Muscle of arm (tissue), 12 donors: ENCODE data around the gene TXNRD1. TPM values are rescaled to one million over a fixed set of nuclear protein-coding genes. Genes with fewer than 3 reads are reported as not detected.
"Not testable (repeated sequence)": the region's sequence is repeated elsewhere in the genome, so short reads cannot be mapped to it uniquely, and the experiment has no call there.

Source experiments
- DNase-seq: peaks from one replicate; pipeline ENCODE4 v3.0.0-alpha.2; 2013
- polyA plus RNA-seq, 12 donors: library from polyadenylated mRNA; unstranded; fragments of 120-200 nt; gene quantifications; one replicate each; pipeline ENCODE4 v1.2.1, GENCODE V29; 2013; ENCODE audit not compliant: insufficient read length in 12 of 12

Gene TXNRD1
- polyA plus RNA-seq, 12 donors, result 35.8 to 46.6 (median 40.5) TPM; not detected in 1

DNA sequence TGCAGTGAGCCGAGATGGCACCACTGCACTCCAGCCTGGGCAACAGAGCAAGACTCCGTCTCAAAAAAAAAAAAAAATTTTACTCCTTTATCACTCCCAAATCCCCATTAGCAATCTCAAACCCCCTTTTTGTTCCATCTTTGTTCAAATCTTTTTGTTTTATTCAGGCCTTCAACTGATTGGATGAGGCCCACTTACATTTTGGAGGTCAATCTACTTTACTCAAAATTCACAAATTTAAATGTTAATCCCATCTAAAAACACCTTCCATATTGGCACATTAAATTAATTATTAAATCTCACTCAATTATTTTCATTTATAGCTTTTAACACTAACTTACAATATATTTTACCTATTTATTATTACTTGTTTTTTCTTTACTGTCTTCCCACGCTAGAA is 27.0 kb upstream of the TXNRD1 start:
- DNase-seq, result no peak

DNA sequence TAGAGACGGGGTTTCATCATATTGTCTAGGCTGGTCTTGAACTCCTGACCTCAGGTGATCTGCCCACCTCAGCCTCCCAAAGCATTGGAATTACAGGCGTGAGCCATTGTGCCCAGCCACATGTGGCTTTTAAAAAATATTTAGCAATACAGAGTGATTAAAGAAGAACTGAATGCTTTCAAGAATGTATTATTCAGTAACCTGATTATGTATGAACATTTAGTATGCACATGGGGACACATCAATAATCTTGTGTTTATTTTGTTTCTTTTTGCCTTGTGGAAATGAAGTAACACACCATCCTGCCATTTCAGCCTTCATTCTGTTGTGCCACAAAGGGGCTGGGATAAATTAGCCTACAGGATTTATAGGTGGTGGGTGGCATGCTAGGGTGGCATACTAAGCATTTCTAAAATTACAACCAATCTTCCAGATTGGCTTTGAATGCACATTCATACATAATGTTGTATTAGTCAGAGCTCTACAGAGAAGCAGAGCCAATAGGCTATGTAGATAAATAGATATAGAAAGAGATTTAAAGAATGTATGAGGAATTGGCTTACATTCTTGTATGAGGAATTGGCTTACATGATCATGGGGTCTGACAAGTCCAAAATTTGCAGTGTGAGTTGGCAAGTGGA is 25.5 kb upstream of the TXNRD1 start:
- no peak for DNase-seq

DNA sequence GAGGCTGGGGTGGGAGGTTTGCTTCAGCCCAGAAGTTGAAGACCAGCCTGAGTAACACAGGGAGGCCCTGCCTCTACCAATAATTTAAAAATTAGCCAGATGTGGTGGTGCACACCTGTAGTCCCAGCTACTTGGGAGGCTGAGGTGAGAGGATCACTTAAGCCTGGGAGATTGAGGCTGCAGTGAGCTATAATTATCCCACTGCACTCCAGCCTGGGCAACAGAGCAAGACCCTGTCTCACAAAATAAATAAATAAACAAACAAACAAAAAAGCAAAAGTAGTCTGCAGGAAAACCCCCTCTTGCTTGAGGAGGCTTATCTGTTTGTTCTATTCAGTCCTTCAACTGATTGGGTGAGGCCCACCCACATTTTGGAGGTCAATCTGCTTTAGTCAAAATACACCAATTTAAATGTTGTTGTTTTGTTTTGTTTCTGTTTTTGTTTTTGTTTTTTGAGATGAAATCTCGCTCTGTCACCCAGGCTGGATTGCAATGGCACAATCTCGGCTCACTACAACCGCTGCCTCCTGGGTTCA is 24.9 kb upstream of the TXNRD1 start:
- no peak for DNase-seq

DNA sequence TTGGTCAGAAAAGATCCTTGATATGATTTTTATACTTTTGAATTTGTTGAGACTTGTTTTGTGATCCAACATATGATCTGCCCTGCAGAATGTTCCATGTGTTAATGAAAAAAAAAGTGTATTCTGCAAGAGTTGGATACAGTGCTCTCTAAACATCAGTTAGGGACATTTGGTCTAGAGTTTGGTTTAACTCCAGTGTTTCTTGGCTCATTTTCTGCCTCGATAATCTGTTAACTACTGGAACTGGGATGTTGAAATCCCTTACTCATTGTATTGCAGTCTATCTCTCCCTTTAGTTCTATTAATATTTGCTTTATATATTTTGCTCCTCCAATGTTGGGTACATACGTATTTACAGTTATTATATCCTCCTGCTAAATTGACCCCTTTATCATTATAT is 18.3 kb upstream of the TXNRD1 start:
- DNase-seq, result no peak

DNA sequence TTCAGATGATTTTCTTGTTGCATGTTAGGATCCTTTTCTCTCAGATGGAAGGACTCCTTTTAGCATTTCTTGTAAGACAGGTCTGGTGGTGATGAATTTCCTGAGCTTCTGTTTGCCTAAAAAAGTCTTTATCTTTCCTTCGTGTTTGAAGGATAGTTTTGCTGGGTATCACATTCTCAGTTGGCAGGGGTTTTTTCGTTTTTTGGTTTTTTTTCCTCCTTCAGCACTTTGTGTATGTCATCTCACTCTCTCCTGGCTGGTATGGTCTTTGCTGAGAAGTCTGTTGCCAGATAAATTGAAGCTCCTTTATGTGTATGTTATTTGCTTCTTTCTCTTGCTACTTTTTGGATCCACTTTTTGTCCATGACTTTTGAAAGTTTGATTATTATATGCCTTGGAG is 15.6 kb upstream of the TXNRD1 start:
- no peak for DNase-seq

DNA sequence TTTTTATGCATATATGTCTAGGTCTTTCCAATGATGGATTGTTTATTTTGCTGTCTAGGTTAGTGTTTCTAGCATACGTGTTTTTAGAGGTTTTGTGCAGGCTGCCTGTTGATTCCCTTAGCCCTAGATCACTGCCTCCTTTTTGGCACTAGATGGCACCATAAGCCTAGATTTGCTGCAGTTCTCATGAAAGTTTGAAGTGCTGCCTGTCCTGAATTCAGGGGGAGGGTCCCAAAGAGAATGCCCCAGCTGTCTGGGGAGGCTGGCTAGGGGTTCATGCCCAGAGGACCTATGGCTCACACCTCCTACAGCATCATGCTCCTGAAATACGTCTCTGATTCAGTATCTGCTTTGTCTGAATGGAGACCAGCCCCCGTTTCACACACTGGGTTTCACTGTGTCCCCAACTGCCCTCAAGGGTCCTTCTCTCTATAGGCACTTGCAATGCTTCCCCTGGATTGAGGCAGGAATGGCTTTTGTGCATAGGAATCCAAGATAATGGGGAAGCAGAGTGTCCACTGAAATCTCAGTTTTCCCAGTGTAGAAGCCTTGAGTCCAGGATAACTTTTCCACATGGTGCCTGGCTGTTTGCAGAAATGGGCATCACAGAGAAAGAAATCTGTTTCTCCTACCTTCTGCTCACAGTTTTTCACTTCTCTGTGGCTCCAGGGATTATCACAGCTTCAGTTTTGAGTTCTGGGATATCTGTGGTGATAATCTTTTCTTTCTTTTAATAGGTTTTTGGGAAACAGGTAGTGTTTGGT is 14.2 kb upstream of the TXNRD1 start:
- peak; percentile 34 for DNase-seq

DNA sequence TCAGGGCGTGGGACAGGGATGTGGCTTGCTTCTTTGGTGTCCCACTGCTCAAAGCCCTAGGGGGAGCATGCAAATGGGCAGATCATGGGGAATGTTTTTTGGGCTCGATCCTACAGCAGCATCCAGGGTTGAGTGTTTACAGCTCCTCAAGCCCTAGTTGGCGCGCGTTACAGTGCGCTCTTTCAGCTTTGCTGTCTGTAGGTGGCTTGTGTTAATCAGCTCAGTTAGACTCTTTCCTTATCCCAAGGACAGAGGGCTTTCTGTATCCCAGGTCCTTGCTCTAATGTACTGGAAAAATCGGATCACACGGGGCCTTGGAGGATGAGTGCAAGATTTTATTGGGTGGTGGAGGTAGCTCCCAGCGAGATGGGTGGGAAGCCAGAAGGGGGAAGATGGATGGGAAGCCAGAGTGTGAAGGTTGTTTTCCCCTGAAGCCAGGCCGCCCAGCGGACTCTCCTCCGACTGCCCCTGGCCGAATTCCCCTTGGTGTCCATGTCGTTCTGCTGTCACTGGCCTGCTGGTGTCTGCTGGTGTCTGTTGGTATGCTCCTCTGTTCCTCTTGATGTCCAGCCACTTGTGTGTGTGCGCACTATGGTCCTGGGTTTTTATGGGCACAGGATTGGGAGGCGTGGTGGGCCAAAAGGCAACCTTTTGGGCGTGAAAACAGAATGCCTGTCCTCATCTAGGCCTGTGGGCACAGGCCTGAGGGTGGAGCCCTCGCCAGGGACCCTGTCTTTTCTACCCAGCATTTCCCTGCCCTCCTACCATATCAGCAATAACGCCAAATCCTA is 10.7 kb upstream of the TXNRD1 start:
- no peak for DNase-seq

DNA sequence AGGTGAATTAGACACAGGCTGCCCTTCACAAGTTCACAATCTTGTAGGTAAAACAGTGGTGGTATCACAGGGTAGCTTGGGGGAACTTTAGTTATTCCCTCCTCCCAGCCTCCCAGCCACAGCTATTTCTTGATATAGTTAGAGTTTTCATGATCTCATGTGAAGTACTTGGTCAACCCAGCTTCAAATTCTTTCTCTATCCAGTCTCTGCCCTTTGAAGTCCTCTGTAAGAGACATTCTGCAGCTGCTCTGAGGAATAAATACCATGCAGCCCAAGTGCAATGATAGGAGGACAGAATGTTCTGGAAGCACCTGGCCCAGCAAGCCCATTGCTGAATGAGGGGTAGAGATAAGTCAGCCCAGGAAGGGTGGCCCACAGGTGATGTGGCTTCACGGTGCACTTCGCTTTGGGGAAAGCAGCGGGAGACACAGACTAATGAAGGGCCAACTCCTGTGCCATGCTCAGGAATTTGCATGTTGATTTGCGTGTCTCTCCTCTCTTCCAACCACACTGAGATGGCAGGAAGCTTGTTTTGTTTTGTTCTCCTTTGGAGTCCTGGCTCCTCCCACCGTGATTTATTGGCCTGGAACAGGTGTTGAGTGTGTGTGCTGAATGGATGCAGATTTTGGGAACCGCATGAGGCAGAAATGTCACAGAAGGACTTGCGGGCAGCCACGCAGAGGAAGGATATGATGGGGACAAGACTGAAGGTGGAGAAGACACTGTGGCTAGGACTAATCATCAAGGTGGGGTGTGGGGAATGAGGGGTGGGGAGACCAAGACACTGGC is 8.0 kb upstream of the TXNRD1 start:
- DNase-seq, result no peak

DNA sequence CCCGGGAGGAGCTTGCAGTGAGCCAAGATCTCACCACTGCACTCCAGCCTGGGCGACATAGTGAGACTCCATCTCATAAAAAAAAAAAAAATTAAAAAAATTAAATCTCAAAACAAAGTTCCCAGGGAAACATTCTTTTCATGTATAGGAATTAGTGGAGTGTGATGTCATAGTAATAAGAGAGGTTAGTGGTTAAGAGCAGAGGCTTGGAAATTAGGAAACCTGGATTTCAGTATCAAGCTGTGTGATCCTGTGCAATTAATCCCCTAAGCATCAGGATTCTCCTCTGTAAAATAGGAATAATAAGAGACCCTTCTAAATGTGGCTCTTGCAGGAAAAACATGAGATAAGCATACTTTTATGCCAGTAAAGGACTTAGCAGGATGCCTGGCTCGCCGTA is 3.1 kb upstream of the TXNRD1 start:
- DNase-seq, result no peak

DNA sequence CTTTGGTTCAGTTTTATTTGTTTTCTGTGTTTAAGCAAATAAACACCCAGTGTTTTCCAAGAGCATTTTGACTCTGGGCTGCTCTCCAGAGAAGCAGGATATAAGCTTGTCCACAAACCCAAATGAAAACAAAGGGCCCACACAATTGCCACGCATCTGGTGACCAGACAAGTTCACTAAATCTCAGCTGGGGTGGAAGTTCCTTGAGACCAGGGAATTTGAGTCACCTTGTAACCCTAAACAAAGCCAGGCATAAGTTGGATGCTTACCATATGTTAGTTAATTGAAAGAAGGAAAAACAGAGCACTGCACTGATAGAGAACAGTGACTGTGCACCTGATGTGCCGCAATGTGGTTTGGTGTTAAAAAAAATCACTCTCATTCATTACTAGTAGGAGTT is 1.6 kb upstream of the TXNRD1 start:
- DNase-seq, result no peak

DNA sequence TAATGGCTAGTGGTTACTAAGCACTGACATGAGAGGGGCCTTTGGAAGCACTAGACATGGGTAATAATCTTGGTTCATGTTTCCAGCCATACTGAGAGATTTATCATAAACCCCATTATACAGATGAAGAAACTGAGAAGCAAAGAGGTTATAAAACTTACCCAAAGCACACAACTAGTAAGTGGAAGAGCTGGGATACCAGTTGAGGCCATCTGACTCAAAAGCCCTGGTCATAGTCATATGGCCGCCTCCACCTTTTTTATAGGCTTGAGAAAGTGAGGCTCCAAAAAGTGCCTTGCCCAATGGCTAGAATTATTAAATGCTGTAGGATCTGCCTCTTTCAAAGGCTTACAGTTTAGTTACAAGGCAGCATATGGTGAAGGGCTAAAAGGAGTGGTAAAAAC is 944 bp downstream of the TXNRD1 start:
- no peak for DNase-seq

DNA sequence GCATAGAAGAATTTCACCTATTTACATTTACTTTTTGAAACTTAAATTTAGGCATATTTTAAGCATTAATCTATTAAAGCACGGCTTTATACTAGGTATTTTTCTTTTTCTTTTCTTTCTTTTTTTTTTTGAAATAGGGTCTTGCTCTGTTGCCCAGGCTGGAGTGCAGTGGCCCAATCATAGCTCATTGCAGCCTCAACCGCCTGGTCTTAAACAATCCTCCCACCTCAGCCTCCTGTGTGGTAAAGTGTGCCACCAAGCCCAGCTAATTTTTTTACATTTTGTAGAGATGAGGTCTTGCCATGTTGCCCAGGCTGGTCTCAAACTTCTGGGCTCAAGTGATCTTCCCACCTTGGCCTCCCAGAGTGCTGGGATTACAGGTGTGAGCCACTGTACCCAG is 2.9 kb downstream of the TXNRD1 start:
- DNase-seq, result not testable (repeated sequence)

DNA sequence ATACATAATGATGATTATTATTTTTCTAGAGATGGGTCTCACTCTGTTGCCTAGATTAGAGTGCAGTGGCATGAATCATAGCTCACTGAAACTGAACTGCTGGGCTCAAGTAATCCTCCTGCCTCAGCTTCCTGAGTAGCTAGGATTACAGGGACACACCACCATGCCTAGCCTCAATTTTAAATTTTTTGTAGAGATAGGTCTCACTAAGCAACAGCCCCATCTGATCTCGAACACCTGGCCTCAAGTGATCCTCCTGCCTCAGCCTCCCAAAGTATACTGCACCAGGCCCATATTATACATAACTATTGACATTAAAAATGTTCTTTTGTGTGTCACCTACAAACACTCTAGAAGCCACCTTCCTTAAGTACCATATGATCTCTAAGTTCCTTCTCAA is 3.4 kb downstream of the TXNRD1 start:
- no peak for DNase-seq

DNA sequence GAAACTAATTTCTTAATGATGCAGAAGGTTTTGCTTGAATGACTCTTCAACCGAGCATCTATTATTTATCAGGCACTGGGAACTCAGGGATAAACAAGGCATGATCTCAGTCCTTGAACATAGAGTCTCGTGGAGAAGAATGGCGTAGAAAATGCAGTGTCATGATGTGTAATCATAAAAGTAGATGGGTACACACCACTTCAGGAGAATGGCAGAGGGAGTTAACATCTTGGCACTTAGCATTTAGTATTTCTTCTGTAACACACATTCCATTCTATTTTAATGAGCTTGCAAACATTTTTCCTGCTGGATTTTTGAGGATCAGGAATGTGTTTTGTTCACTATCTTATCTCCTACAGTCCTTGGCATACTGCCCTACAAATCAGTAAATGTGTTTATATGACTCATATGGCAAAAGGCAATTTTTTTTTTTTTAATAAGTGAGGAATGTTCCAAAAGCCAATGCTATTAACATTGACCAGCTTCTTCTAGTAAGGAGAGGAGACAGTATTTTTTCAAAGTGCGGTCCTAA is 3.8 kb downstream of the TXNRD1 start:
- DNase-seq, result no peak

DNA sequence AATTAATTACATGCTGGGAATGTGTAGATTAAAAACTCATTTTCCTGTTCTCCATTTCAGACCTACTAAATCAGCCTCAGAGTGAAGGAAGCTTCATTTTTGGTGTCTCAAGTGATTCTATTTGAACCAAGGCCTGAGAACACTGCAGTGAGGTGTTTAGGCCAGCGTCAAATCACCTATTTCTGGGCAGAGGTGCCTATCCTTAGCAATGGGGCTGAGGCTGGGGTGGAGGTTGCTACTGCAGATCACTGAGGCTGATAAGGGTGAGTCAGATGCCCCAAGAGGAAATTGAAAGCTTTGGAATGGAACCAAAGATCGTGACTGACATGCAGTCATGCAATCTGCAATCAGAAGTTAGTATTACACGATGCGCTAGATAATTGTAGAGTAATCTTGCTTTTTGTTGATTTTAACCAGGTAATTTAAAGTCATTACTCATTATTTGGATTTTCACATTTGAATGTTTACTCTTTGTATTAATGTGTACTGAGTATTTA is 4.4 kb downstream of the TXNRD1 start:
- no peak for DNase-seq

DNA sequence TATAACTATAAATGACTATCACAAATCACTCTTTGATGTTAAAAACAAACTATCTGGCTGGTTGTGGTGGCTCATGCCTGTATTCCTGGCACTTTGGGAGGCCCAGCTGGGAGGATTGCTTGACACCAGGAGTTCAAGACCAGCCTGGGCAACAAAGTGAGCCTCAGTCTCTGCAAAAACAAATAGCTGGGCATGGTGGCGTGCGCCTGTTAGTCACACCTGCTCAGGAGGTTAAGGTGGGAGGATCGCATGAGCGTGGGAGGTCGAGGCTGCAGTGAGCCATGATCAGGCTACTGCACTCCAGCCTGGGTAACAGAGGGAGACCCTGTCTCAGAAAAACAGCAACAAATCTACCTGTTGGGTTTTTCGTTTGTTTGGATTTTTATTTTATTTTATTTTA is 5.4 kb downstream of the TXNRD1 start:
- DNase-seq, result no peak

DNA sequence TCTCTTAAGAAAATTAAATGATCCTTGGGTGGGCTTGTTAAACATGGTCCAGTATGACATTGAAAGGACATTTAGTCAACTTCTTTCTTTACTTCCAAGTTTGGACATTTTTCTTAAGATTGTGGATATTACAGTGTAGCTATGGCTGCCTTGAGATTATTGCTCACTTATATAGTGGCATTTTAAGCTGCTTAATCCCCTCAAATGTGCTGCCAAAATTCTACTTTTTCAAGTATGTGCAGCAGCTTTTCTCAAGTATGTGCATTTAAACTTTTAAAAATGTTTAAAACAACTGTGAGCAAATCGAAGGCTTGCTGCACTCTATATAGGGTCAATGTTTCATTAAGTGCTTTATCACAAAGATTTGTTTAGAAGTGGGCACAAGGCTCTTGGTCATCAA is 7.4 kb downstream of the TXNRD1 start:
- no peak for DNase-seq

DNA sequence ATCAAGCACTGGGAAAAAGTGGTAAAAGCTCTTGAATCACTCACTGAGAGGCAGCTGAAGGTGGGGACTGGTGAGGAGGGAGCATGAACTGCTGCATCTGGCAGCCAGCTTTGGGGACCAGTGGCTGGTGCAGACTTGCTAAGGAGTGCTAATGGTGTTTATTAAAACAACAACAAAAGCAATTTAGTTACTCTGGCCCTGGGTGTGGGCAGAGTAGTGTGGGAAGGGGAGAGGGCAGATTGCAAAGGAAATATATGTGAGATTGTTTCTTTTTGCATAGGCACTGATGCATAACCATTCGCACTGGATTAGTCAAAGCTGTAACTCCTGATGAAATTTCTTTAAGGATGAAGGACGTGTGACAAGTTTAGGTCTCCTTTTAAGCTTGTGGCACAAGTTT is 8.1 kb downstream of the TXNRD1 start:
- no peak for DNase-seq

DNA sequence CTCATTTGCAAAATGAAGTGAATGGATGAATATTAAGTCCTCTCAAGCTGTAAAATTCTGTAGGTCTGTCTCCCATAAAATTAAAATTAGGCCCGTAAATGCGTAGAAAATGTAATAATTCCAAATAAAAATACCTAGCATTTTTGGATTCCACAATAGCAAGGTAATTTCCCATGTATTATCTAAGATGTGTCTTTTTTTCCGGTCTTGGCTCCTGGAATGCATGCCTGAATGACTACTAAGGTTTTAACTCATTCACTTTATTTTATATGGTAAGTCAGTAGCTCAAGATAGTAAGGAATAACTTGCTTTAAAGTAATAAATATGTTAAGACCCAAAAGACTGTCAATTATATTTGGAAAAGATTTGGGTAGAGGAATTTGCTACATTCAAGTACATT is 11.1 kb downstream of the TXNRD1 start:
- no peak for DNase-seq

DNA sequence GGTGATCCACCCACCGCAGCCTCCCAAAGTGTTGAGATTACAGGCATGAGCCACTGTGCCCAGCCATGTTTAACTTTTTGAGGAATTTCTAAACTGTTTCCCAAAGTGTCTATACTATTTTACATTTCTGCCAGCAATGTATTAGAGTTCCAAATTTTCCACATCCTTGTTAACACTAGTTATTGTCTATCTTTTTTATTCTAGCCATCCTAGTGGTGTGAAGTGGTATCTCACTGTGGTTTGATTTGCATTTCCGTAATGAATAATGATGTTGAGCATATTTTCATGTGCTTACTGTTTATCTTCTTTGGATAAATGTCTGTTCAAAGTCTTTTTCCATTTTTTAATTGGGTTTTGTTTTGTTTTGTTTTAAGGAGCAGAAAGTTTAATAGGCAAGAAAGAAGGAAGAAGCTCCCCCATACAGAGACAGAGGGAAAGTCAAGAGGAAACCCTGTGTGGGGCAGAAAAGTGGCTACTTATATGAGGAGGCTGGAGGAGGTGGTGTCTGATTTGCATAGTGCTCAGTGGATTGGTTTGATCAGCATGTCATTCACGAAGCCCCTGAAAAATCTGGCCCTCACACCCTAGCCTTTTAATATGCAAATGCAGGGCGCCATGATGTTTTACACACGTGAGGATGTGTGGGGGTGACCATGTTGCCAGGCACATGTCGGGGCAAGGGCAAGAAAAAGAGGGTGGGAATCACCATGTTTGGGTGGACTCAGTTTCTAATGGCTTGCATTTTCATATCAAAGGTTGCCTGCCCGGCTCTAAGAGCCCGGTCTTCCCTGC is 14.9 kb downstream of the TXNRD1 start:
- no peak for DNase-seq
